KMS-11 (cell line): ENCODE results near the gene INSC.
"Not testable (repeated sequence)": the region's sequence is repeated elsewhere in the genome, so short reads cannot be mapped to it uniquely, and the experiment has no call there.

Source experiments
- H2AFZ ChIP-seq: fragments of 200-600 bp; sonication (generic); 2 replicates; pipeline ENCODE4 v1.6.1; 2016; ENCODE audit warnings: antibody characterized with exemption, mixed run types, low read depth
- H3K27ac ChIP-seq: fragments of 200-600 bp; sonication (generic); 2 replicates; pipeline ENCODE4 v1.6.1; 2016; ENCODE audit warnings: mild to moderate bottlenecking, mixed run types
- H3K27me3 ChIP-seq: fragments of 200-600 bp; sonication (generic); 2 replicates; pipeline ENCODE4 v1.6.1; 2017; ENCODE audit warnings: mild to moderate bottlenecking, low read depth, mixed run types, moderate library complexity; ENCODE audit not compliant: insufficient read depth
- H3K36me3 ChIP-seq: fragments of 200-600 bp; sonication (generic); 2 replicates; pipeline ENCODE4 v1.6.1; 2017; ENCODE audit warnings: mild to moderate bottlenecking, mixed run types; ENCODE audit not compliant: insufficient read depth
- H3K4me1 ChIP-seq: fragments of 200-600 bp; sonication (generic); 2 replicates; pipeline ENCODE4 v1.6.1; 2016; ENCODE audit warnings: mild to moderate bottlenecking, low read depth, mixed run types; ENCODE audit not compliant: poor library complexity, severe bottlenecking
- H3K4me2 ChIP-seq: fragments of 200-600 bp; sonication (generic); 2 replicates; pipeline ENCODE4 v1.7.0; 2016; ENCODE audit warnings: mild to moderate bottlenecking, mixed run types
- H3K4me3 ChIP-seq: fragments of 200-600 bp; sonication (generic); IDR thresholded peaks from 2 replicates; pipeline ENCODE4 v1.6.1; 2017; ENCODE audit warnings: low read depth, low read length, mixed read lengths; ENCODE audit not compliant: insufficient read depth
- H3K79me2 ChIP-seq: fragments of 200-600 bp; sonication (generic); 2 replicates; pipeline ENCODE4 v1.6.1; 2016; ENCODE audit warnings: low read depth, mixed run types; ENCODE audit not compliant: insufficient read depth
- H3K9ac ChIP-seq: fragments of 200-600 bp; sonication (generic); 2 replicates; pipeline ENCODE4 v1.6.1; 2016; ENCODE audit warnings: mild to moderate bottlenecking, mixed run types
- H4K20me1 ChIP-seq: fragments of 200-600 bp; sonication (generic); 2 replicates; pipeline ENCODE4 v1.6.1; 2016; ENCODE audit warnings: mild to moderate bottlenecking, mixed run types; ENCODE audit not compliant: insufficient read depth
- CTCF ChIP-seq: fragments of 200-600 bp; sonication (generic); conservative IDR thresholded peaks from 2 replicates; pipeline ENCODE4 v1.6.1; 2017; ENCODE audit warnings: low read depth, mild to moderate bottlenecking, antibody characterized with exemption, low read length, moderate library complexity, mixed read lengths

INSC gene

GRCh38 chr11:15114501-15115475, at the start of gene INSC:
INSC (plus strand) TSS chr11:15114923; CDS start chr11:15149175, 34,252 bp downstream.
- H3K4me2 ChIP-seq: no peak within 1 kb of the TSS
- no peak within 1 kb of the TSS for H3K27ac ChIP-seq
- no peaks in the 10 kb centered on the region for H3K27me3 ChIP-seq
- no peaks in the 10 kb centered on the region for H3K4me1 ChIP-seq
- no peaks in the 10 kb centered on the region for H3K36me3 ChIP-seq
- H3K79me2 ChIP-seq: no peaks in the 10 kb centered on the region
- no peak within 1 kb of the TSS for H2AFZ ChIP-seq
- no peak for TF ChIP-seq CTCF
- no peak within 1 kb of the TSS for H3K4me3 ChIP-seq
- no peaks in the 10 kb centered on the region for H4K20me1 ChIP-seq
- H3K9ac ChIP-seq: no peak within 1 kb of the TSS

GRCh38 chr11:15069751-15070150, 45.0 kb upstream of the INSC start:
- not testable (repeated sequence) for H3K79me2 ChIP-seq, H3K4me2 ChIP-seq, H3K27ac ChIP-seq, H3K4me1 ChIP-seq, H2AFZ ChIP-seq, H3K4me3 ChIP-seq, H3K27me3 ChIP-seq, H3K9ac ChIP-seq, H4K20me1 ChIP-seq, H3K36me3 ChIP-seq

GRCh38 chr11:15071556-15072255, 43.0 kb upstream of the INSC start:
- Histone ChIP-seq H3K4me1 (no peaks in the 10 kb centered on the region), H3K27me3 (no peaks in the 10 kb centered on the region), H2AFZ (no peak overlapping the region), H3K9ac (no peak overlapping the region), H3K36me3 (no peaks in the 10 kb centered on the region), H3K4me3 (no peak overlapping the region), H3K79me2 (no peaks in the 10 kb centered on the region), H3K4me2 (no peak overlapping the region), H3K27ac (no peak overlapping the region), H4K20me1 (no peaks in the 10 kb centered on the region)
- no peak for TF ChIP-seq CTCF

- Histone ChIP-seq H3K4me3 (no peak overlapping the region), H4K20me1 (no peaks in the 10 kb centered on the region), H3K36me3 (no peaks in the 10 kb centered on the region), H3K4me2 (no peak overlapping the region), H3K27ac (no peak overlapping the region), H3K79me2 (no peaks in the 10 kb centered on the region), H3K27me3 (no peaks in the 10 kb centered on the region), H3K9ac (no peak overlapping the region), H2AFZ (no peak overlapping the region), H3K4me1 (no peaks in the 10 kb centered on the region)
- no peak for TF ChIP-seq CTCF
Measured at GRCh38 chr11:15072551-15073143, 42.1 kb upstream of the INSC start.
